GM12873 (cell line): ENCODE results near the gene TSPYL1.

ENCODE experiments used
- CTCF ChIP-seq: IDR thresholded peaks from 2 replicates; pipeline ENCODE4 v1.5.1; 2012; ENCODE audit warnings: low read depth, mild to moderate bottlenecking, moderate library complexity, low read length, control low read depth; ENCODE audit not compliant: insufficient read depth; ENCODE audit errors: missing control alignments

The TSPYL1 gene

DNA sequence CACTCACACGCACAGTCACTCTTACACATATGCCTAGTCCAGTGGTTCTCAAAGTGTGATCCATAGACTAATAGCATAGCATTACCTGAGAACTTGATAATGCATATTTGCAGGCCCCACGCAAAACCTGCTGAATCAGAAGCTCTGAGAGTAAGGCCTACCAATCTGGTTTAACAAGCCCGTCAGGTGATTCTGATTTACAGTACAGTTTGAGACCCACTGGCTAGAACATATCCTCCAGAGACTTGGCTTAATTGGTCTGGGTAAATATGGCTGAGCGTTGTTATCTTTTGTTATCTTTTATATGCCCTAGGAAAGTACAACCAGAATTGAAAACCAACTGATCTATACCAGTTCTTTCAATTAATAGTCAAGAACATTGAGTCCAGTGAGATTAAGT lies 35.4 kb downstream of the TSPYL1 start:
- no peak for TF ChIP-seq CTCF

DNA sequence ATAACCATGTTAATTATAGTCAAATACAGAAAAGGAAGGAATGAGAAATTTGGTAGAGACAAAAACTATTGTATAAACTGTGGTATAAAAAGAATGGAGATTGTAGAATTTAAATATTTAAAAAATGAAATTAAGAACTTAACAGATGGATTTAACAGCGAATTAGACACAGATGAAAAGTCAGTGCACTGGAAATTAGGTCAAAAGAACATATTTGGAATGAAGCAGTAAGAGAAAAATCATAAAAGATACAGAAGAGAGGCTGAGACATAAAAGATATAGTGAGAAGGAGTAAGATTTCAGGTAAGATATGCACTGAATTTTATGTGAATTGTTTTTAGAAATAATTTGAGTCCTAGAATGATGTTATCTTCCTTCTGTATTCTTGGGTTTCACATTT lies 39.9 kb downstream of the TSPYL1 start:
- no peak for TF ChIP-seq CTCF

DNA sequence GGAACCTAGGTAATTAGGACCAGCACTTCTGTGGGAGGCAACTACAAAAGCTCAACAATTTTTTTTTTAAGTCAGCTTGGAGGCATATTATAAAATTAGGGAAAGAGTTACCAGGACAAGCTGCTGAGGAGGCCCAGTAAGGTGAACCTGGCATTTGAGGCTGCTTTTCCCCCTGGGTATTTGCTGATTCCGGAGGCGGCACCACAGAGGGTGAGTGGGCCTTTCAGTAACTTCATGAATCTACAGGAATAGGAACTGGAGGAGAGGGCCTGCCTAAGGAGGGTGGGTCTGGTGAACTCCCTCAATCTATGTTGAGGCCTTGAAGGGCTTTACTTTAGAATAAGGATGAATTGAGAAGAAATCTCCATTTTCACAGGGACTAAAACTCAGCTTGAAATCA lies 40.5 kb downstream of the TSPYL1 start:
- TF ChIP-seq CTCF = no peak

GRCh38 chr6:116238083-116238482 lies 41.6 kb downstream of the TSPYL1 start:
- no peak for TF ChIP-seq CTCF

DNA sequence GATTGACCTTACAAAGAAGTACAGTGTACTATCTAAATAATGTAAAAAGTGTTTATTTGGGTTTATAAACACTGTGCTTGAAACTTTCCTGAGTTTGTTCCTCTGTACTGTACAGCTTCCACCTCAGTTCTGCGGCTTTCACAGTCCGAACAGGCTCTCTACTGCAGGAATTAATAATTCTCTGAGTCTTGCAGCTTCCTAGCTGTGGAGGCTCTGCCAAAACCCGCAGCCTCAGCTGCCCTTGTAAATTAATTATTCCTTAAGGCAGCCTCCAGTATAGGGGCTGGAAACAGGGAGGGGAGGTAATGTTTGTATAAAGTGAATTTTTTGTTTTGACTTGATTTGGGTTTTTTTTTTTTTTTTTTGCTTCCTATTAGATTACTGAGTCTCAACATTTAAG lies 45.0 kb downstream of the TSPYL1 start:
- TF ChIP-seq CTCF = no peak

- TF ChIP-seq CTCF = no peak
These were observed 50.3 kb downstream of the TSPYL1 start for GRCh38 chr6:116229287-116229913.
